Loucy (cell line): ENCODE measurements around the gene NBDY.

Experiments
- CTCF ChIP-seq: fragments of 200-600 bp; sonication (generic); conservative IDR thresholded peaks from 2 replicates; pipeline ENCODE4 v1.5.1; 2014; ENCODE audit warnings: mild to moderate bottlenecking, antibody characterized with exemption, low read length
- EZH2phosphoT487 ChIP-seq: fragments of 200-600 bp; IDR thresholded peaks from 2 replicates; pipeline ENCODE4 v1.6.1; 2018; ENCODE audit warnings: antibody characterized with exemption, mild to moderate bottlenecking, moderate library complexity, borderline replicate concordance

- TF ChIP-seq CTCF (no peak), EZH2phosphoT487 (no peak)
Measured at GRCh38 chrX:56805399-56805798, 76.4 kb downstream of the NBDY start.
